Measurements from ENCODE around the gene ABHD14A.

GRCh38 chr3:51934139-51934850 lies 40.6 kb upstream of the ABHD14A start:
- TF ChIP-seq CTCF (conservative IDR thresholded peaks at IDR 0.05), result no peak
- no peak for TF ChIP-seq EZH2 (IDR thresholded peaks at IDR 0.05; ENCODE audit: low read depth)

All from PC-9 (cell line).